SK-N-SH (cell line): ENCODE data around the gene TNFAIP3.

Experiments used
- CTCF ChIP-seq: fragments of 200-600 bp; sonication (generic); IDR thresholded peaks from 2 replicates; pipeline ENCODE4 v1.6.1; 2017; ENCODE audit warnings: antibody characterized with exemption, mild to moderate bottlenecking, moderate library complexity
- ELF1 ChIP-seq: IDR thresholded peaks from 2 replicates; pipeline ENCODE4 v1.4.0; 2012
- EP300 ChIP-seq, 2 experiments: IDR thresholded peaks; 2 replicates each; pipeline versions ENCODE4 v1.4.0 to v1.6.1; 2012; ENCODE audit warnings: borderline replicate concordance in 1 of 2, low read depth in 1 of 2, low read length in 1 of 2
- IRF3 ChIP-seq: fragments of 150-350 bp; IDR thresholded peaks from 2 replicates; pipeline ENCODE4 v1.6.1; 2016; ENCODE audit warnings: mild to moderate bottlenecking, low read depth, low read length
- PBX3 ChIP-seq: IDR thresholded peaks from 2 replicates; pipeline ENCODE4; 2012
- POLR2AphosphoS5 ChIP-seq: IDR thresholded peaks from 2 replicates; pipeline ENCODE4 v1.6.1; 2012; ENCODE audit warnings: low read depth, low read length
- RAD21 ChIP-seq: IDR thresholded peaks from 2 replicates; pipeline ENCODE4 v1.6.1; 2012; ENCODE audit warnings: mild to moderate bottlenecking, low read length
- REST ChIP-seq: IDR thresholded peaks from 2 replicates; pipeline ENCODE4 v1.6.1; 2012; ENCODE audit warnings: mild to moderate bottlenecking, low read depth, low read length, moderate library complexity
- SIN3A ChIP-seq: IDR thresholded peaks from 2 replicates; pipeline ENCODE4 v1.6.1; 2012; ENCODE audit warnings: low read depth, mild to moderate bottlenecking, low read length, moderate library complexity, borderline replicate concordance
- SMC3 ChIP-seq: IDR thresholded peaks from 2 replicates; pipeline ENCODE4 v1.6.1; 2012; ENCODE audit warnings: low read depth, low read length, improper control_type of control experiment
- TAF1 ChIP-seq: IDR thresholded peaks from 2 replicates; pipeline ENCODE4 v1.6.1; 2012; ENCODE audit warnings: low read depth, mild to moderate bottlenecking, low read length, moderate library complexity, borderline replicate concordance
- USF2 ChIP-seq: fragments of 150-350 bp; IDR thresholded peaks from 2 replicates; pipeline ENCODE4 v1.6.1; 2017; ENCODE audit warnings: antibody characterized with exemption, low read length, low read depth, borderline replicate concordance

- TF ChIP-seq CTCF = no peak
- TF ChIP-seq POLR2AphosphoS5 = no peak
- TF ChIP-seq SIN3A = no peak
- no peak for TF ChIP-seq TAF1
- no peak for TF ChIP-seq ELF1
- no peak for TF ChIP-seq REST
- TF ChIP-seq USF2 = no peak
- no peak for TF ChIP-seq RAD21
- TF ChIP-seq SMC3 = no peak
- no peak for TF ChIP-seq EP300 (IDR thresholded peaks at IDR 0.05; ENCODE audit: borderline replicate concordance in 1 of 2, low read depth in 1 of 2, low read length in 1 of 2)
- no peak for TF ChIP-seq IRF3
- TF ChIP-seq PBX3 = no peak
Observed at GRCh38 chr6:137847748-137848147, 19.3 kb upstream of the TNFAIP3 start.
